ENCODE data around the gene ACTN4.

- TF ChIP-seq POLR2A (IDR thresholded peaks at IDR 0.05) (no peak), CTCF (IDR thresholded peaks at IDR 0.05) (no peak)
Measured at GRCh38 chr19:38675611-38676010, 28.2 kb downstream of the ACTN4 start.
